ENCODE results near the gene UBE2H.

Gene UBE2H

DNA sequence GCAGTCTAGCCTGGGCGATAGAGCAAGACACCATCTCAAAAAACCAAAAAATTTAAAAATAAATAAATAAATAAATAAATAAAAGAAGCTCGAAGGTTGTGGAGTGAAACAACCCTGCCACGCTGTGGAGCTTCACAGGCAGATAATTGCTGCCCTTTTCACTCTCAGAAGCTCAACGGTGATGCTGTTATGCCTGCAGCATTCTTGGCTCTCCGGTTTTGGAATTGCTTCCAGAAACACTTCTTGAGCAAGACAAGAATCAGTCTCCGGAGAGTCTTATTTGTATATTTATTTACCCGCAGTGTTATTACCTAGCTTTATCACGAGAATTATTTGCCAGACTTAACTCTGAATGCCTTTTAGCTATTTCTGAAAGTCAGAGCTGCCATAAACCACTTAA, 40.5 kb upstream of the UBE2H start:
- DNase-seq (ENCODE audit: low read depth in 1 of 2, low spot score in 1 of 2): no peak
- TF ChIP-seq GABPA (IDR thresholded peaks at IDR 0.05; ENCODE audit: low read depth): no peak
- TF ChIP-seq, protein P1, sequence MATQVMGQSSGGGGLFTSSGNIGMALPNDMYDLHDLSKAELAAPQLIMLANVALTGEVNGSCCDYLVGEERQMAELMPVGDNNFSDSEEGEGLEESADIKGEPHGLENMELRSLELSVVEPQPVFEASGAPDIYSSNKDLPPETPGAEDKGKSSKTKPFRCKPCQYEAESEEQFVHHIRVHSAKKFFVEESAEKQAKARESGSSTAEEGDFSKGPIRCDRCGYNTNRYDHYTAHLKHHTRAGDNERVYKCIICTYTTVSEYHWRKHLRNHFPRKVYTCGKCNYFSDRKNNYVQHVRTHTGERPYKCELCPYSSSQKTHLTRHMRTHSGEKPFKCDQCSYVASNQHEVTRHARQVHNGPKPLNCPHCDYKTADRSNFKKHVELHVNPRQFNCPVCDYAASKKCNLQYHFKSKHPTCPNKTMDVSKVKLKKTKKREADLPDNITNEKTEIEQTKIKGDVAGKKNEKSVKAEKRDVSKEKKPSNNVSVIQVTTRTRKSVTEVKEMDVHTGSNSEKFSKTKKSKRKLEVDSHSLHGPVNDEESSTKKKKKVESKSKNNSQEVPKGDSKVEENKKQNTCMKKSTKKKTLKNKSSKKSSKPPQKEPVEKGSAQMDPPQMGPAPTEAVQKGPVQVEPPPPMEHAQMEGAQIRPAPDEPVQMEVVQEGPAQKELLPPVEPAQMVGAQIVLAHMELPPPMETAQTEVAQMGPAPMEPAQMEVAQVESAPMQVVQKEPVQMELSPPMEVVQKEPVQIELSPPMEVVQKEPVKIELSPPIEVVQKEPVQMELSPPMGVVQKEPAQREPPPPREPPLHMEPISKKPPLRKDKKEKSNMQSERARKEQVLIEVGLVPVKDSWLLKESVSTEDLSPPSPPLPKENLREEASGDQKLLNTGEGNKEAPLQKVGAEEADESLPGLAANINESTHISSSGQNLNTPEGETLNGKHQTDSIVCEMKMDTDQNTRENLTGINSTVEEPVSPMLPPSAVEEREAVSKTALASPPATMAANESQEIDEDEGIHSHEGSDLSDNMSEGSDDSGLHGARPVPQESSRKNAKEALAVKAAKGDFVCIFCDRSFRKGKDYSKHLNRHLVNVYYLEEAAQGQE (IDR thresholded peaks at IDR 0.05; ENCODE audit: insufficient replicate concordance, low read depth): no peak
- TF ChIP-seq SPI1 (IDR thresholded peaks at IDR 0.05; ENCODE audit: borderline replicate concordance, low read depth): no peak
- no peak for TF ChIP-seq POLR2AphosphoS5 (IDR thresholded peaks at IDR 0.05; ENCODE audit: low read depth)
- TF ChIP-seq, protein P2, sequence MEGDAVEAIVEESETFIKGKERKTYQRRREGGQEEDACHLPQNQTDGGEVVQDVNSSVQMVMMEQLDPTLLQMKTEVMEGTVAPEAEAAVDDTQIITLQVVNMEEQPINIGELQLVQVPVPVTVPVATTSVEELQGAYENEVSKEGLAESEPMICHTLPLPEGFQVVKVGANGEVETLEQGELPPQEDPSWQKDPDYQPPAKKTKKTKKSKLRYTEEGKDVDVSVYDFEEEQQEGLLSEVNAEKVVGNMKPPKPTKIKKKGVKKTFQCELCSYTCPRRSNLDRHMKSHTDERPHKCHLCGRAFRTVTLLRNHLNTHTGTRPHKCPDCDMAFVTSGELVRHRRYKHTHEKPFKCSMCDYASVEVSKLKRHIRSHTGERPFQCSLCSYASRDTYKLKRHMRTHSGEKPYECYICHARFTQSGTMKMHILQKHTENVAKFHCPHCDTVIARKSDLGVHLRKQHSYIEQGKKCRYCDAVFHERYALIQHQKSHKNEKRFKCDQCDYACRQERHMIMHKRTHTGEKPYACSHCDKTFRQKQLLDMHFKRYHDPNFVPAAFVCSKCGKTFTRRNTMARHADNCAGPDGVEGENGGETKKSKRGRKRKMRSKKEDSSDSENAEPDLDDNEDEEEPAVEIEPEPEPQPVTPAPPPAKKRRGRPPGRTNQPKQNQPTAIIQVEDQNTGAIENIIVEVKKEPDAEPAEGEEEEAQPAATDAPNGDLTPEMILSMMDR (IDR thresholded peaks at IDR 0.05; ENCODE audit: insufficient read depth, low read length): no peak
- Histone ChIP-seq H3K27ac (replicated peaks) (no peak overlapping the region), H3K27me3 (ENCODE audit: insufficient read depth, poor library complexity, severe bottlenecking) (no peaks in the 10 kb centered on the region), H3K4me3 (replicated peaks; ENCODE audit: insufficient read depth, low read length) (no peak overlapping the region)

DNA sequence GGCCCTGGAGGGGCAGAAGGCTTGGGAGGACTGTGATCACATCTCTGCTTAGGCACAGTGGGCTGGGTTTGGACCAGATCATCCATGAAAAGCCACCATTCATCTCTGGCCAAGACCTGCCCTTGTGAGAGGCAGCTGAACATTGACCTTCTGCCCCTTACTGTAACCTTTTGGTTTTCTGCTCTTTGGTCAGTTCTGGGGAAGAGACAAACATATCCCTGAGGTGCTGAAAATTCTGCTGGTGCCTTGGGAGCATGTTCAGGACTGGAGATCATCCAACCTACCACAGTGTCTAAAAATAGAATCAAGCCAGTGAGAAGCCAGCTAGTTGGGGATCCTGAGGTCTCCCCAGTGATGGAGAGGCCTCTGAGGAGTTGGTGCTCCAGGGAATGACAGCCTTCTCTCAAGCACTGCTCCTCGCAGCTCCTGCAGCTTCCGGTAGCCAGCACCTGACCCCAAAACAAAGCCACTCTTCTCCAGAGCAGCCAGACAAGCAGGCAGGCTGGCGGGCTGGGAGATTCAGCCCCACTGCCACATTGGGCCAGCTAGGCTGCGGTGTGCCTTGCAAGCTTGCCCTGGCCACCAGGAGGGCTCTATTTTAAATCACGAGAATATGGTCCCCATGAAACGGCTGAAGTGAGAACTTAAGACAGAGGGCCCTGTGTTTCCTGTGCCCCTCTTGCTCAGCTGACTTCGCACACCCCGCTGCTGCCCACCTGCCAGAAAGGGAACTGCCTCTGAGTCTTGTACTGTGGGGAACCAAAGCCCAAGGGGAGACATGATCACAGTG, 37.8 kb upstream of the UBE2H start:
- DNase-seq (ENCODE audit: low read depth in 1 of 2, low spot score in 1 of 2): no peak

DNA sequence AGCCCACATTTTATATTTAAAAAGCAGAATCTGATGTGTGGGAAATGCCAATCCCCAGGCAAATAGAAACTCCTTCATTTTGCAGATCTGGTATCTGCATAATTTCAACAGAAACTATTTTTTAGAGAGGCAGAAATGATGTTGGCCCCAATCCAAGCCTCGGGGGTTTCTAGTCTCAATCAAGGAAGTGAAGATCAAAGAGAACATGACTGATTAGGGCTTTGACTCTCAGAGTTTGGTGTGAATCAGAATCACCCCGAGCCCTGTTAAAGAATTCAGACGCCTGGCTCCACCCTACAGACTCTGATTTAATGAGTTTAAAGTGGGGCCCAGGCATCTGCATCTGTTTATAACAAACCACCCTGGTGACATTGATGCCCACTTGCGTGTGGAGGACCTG, 36.7 kb upstream of the UBE2H start:
- H3K27ac ChIP-seq (replicated peaks): no peak overlapping the region
- no peak for TF ChIP-seq POLR2AphosphoS5 (IDR thresholded peaks at IDR 0.05; ENCODE audit: low read depth)
- TF ChIP-seq, protein P2 (IDR thresholded peaks at IDR 0.05; ENCODE audit: insufficient read depth, low read length): no peak
- TF ChIP-seq, protein P1 (IDR thresholded peaks at IDR 0.05; ENCODE audit: insufficient replicate concordance, low read depth): no peak
- TF ChIP-seq GABPA (IDR thresholded peaks at IDR 0.05; ENCODE audit: low read depth): no peak
- no peak for TF ChIP-seq SPI1 (IDR thresholded peaks at IDR 0.05; ENCODE audit: borderline replicate concordance, low read depth)
- DNase-seq (ENCODE audit: low read depth in 1 of 2, low spot score in 1 of 2): no peak
- H3K27me3 ChIP-seq (ENCODE audit: insufficient read depth, poor library complexity, severe bottlenecking): no peaks in the 10 kb centered on the region
- no peak overlapping the region for H3K4me3 ChIP-seq (replicated peaks; ENCODE audit: insufficient read depth, low read length)

More for the DNA sequence above, 37.8 kb upstream of the UBE2H start:
- Histone ChIP-seq H3K27ac (replicated peaks) (no peak overlapping the region), H3K27me3 (ENCODE audit: insufficient read depth, poor library complexity, severe bottlenecking) (no peaks in the 10 kb centered on the region), H3K4me3 (replicated peaks; ENCODE audit: insufficient read depth, low read length) (no peak overlapping the region)
- TF ChIP-seq, protein P1 (IDR thresholded peaks at IDR 0.05; ENCODE audit: insufficient replicate concordance, low read depth): no peak
- TF ChIP-seq, protein P2 (IDR thresholded peaks at IDR 0.05; ENCODE audit: insufficient read depth, low read length): no peak
- TF ChIP-seq POLR2AphosphoS5 (IDR thresholded peaks at IDR 0.05; ENCODE audit: low read depth): no peak
- TF ChIP-seq GABPA (IDR thresholded peaks at IDR 0.05; ENCODE audit: low read depth): no peak
- no peak for TF ChIP-seq SPI1 (IDR thresholded peaks at IDR 0.05; ENCODE audit: borderline replicate concordance, low read depth)
